CD14-positive monocyte (primary cell): ENCODE measurements around the gene MYL2. TPM values are rescaled to one million over a fixed set of nuclear protein-coding genes. Genes with fewer than 3 reads are reported as not detected.

ENCODE experiments used
- DNase-seq, 3 donors: peaks; one replicate each; pipeline ENCODE4 v3.0.0-alpha.2; 2011 to 2022
- H2AFZ ChIP-seq: 2 replicates; pipeline ENCODE4 v1.6.0; 2012; ENCODE audit warnings: mild to moderate bottlenecking, low read depth, low read length, inconsistent platforms; ENCODE audit not compliant: insufficient read depth, poor library complexity, severe bottlenecking
- H3K27ac ChIP-seq, 2 donors: 1 replicate in 1 of 2; 2 replicates in 1 of 2; pipeline ENCODE4 v1.5.1; 2012 to 2013; ENCODE audit warnings: low read length in 2 of 2, control low read depth in 1 of 2, inconsistent platforms in 1 of 2, low read depth in 1 of 2, mild to moderate bottlenecking in 1 of 2
- H3K27me3 ChIP-seq, 2 donors: one replicate each; pipeline versions ENCODE4 v1.6.0 to v1.6.1; 2011 to 2013; ENCODE audit warnings: low read length in 2 of 2; ENCODE audit not compliant: control insufficient read depth in 2 of 2, insufficient read depth in 2 of 2
- H3K36me3 ChIP-seq, 2 donors: replicated peaks in 1 of 2; 1 replicate in 1 of 2; 2 replicates in 1 of 2; pipeline versions ENCODE4 v1.5.1 to v1.6.1; 2012 to 2013; ENCODE audit warnings: low read length in 2 of 2, control low read depth in 1 of 2, inconsistent platforms in 1 of 2, mild to moderate bottlenecking in 1 of 2; ENCODE audit not compliant: insufficient read depth in 2 of 2, control insufficient read depth in 1 of 2
- H3K4me1 ChIP-seq, 2 donors: 1 replicate in 1 of 2; 2 replicates in 1 of 2; pipeline versions ENCODE4 v1.5.1 to v1.6.1; 2012 to 2013; ENCODE audit warnings: low read length in 2 of 2, control low read depth in 1 of 2, inconsistent platforms in 1 of 2, mild to moderate bottlenecking in 1 of 2, moderate library complexity in 1 of 2; ENCODE audit not compliant: insufficient read depth in 2 of 2, control insufficient read depth in 1 of 2
- H3K4me2 ChIP-seq: replicated peaks from 2 replicates; pipeline ENCODE3; 2012; ENCODE audit warnings: low read length, moderate library complexity, mild to moderate bottlenecking; ENCODE audit not compliant: poor library complexity, severe bottlenecking; ENCODE audit errors: extremely low read depth
- H3K4me3 ChIP-seq, 3 experiments: fragments of 200-600 bp in 1 of 3; sonication (generic) in 1 of 3; replicated peaks in 1 of 3; 1 replicate in 2 of 3; 2 replicates in 1 of 3; pipeline ENCODE4 v1.5.1; 2011 to 2013; ENCODE audit warnings: low read length in 3 of 3, mild to moderate bottlenecking in 3 of 3, control low read depth in 2 of 3, low read depth in 2 of 3, inconsistent platforms in 1 of 3, moderate library complexity in 1 of 3
- H3K79me2 ChIP-seq: 2 replicates; pipeline ENCODE4 v1.6.0; 2012; ENCODE audit warnings: mild to moderate bottlenecking, control low read depth, inconsistent platforms, low read length, moderate library complexity; ENCODE audit not compliant: insufficient read depth
- H3K9ac ChIP-seq: 2 replicates; pipeline ENCODE4 v1.6.0; 2017; ENCODE audit warnings: low read length, mild to moderate bottlenecking; ENCODE audit not compliant: insufficient read depth, poor library complexity, severe bottlenecking
- H3K9me3 ChIP-seq, 2 donors: replicated peaks in 1 of 2; 1 replicate in 1 of 2; 2 replicates in 1 of 2; pipeline versions ENCODE4 v1.5.1 to v1.6.1; 2012 to 2013; ENCODE audit warnings: low read length in 2 of 2, control low read depth in 1 of 2; ENCODE audit not compliant: control insufficient read depth in 1 of 2, insufficient read depth in 1 of 2
- H4K20me1 ChIP-seq: 2 replicates; pipeline ENCODE4 v1.6.0; 2012; ENCODE audit warnings: mild to moderate bottlenecking, low read length, control low read depth, moderate library complexity; ENCODE audit not compliant: insufficient read depth
- H3K27ac Mint-ChIP-seq, 7 donors: one replicate each; pipeline ENCODE4 v1.8.0; 2020; ENCODE audit warnings: mild to moderate bottlenecking in 7 of 7, mixed read lengths in 7 of 7, moderate library complexity in 6 of 7, inconsistent platforms in 2 of 7
- H3K27me3 Mint-ChIP-seq, 3 donors: one replicate each; pipeline ENCODE4 v1.8.0; 2021 to 2022; ENCODE audit warnings: low read depth in 3 of 3, mild to moderate bottlenecking in 3 of 3, mixed read lengths in 3 of 3, moderate library complexity in 3 of 3, inconsistent platforms in 1 of 3
- H3K36me3 Mint-ChIP-seq, 2 donors: one replicate each; pipeline ENCODE4 v1.8.0; 2020; ENCODE audit warnings: mixed read lengths in 2 of 2, inconsistent platforms in 1 of 2, mild to moderate bottlenecking in 1 of 2
- H3K4me1 Mint-ChIP-seq: one replicate; pipeline ENCODE4 v1.8.0; 2020; ENCODE audit warnings: mild to moderate bottlenecking, mixed read lengths
- H3K4me3 Mint-ChIP-seq, 2 donors: one replicate each; pipeline ENCODE4 v1.8.0; 2020; ENCODE audit warnings: mild to moderate bottlenecking in 2 of 2, mixed read lengths in 2 of 2, moderate library complexity in 1 of 2
- H3K9me3 Mint-ChIP-seq, 7 donors: one replicate each; pipeline ENCODE4 v1.8.0; 2020 to 2022; ENCODE audit warnings: mixed read lengths in 7 of 7, mild to moderate bottlenecking in 6 of 7, moderate library complexity in 6 of 7, inconsistent platforms in 2 of 7
- WGBS: methylation state at CpG from one replicate; pipeline ENCODE4 v1.1.5; 2013; ENCODE audit warnings: missing lambda C conversion rate; ENCODE audit not compliant: insufficient coverage; 5-methylcytosine and 5-hydroxymethylcytosine counted together
- intact Hi-C, 2 donors: fragments of 100-400 bp; cut with micrococcal nuclease; formaldehyde crosslinking; loops; one replicate each; pipeline versions ENCODE4 v1.15.0 to v1.15.1; 2023
- polyA plus RNA-seq, 3 donors: library from polyadenylated mRNA; depleted of rRNA in 1 of 3; unstranded in 2 of 3; stranded (reverse) in 1 of 3; fragments of 300-500 nt in 2 of 3; fragments of >200 nt in 1 of 3; fragmentation: Illumina TruSeq in 2 of 3; gene quantifications; 1 replicate in 2 of 3; 2 replicates in 1 of 3; pipeline ENCODE4 v1.2.3, GENCODE V29; 2012 to 2021
- TF ChIP-seq, protein P1 (sequence below): fragments of 200-600 bp; IDR thresholded peaks from one replicate; pipeline ENCODE4 v1.8.0; 2022; ENCODE audit warnings: antibody characterized with exemption, mild to moderate bottlenecking

MYL2 gene
- polyA plus RNA-seq, 3 donors, result not detected

DNA sequence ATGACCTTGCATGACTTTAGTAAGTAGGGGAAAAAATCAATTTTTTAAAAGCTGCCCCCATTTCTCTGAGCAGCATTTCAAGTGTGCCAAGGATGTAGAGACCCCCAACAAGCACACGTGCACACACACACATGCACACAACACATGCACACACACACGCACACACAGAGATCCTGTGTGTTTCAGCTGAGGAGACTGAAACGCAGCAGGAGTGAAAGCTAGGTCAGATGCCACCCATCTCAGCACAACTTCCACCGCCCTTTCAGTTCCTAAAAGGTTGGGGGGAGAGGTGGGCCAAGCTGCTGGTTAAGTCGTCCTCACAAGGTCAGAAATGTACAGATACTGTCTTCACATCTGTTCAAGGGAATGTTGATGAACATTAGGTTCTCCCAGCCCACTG lies 13.9 kb downstream of the MYL2 start:
- WGBS, result 89% methylated on average over 2 of the region's 5 CpGs
- no peak overlapping the region for H3K9ac ChIP-seq
- peaks cover 12% of the 10 kb centered on the region for H3K4me1 Mint-ChIP-seq
- H3K36me3 ChIP-seq, result no peaks in the 10 kb centered on the region
- no peaks in the 10 kb centered on the region for H3K79me2 ChIP-seq
- no peak overlapping the region for H3K4me2 ChIP-seq
- H3K9me3 Mint-ChIP-seq, result no peaks in the 10 kb centered on the region
- TF ChIP-seq, protein P1, sequence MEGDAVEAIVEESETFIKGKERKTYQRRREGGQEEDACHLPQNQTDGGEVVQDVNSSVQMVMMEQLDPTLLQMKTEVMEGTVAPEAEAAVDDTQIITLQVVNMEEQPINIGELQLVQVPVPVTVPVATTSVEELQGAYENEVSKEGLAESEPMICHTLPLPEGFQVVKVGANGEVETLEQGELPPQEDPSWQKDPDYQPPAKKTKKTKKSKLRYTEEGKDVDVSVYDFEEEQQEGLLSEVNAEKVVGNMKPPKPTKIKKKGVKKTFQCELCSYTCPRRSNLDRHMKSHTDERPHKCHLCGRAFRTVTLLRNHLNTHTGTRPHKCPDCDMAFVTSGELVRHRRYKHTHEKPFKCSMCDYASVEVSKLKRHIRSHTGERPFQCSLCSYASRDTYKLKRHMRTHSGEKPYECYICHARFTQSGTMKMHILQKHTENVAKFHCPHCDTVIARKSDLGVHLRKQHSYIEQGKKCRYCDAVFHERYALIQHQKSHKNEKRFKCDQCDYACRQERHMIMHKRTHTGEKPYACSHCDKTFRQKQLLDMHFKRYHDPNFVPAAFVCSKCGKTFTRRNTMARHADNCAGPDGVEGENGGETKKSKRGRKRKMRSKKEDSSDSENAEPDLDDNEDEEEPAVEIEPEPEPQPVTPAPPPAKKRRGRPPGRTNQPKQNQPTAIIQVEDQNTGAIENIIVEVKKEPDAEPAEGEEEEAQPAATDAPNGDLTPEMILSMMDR, result no peak
- H3K4me1 ChIP-seq, result no peaks in the 10 kb centered on the region
- no peak overlapping the region for H3K4me3 Mint-ChIP-seq
- no peaks in the 10 kb centered on the region for H3K9me3 ChIP-seq
- H3K27me3 Mint-ChIP-seq, result peaks cover 0 to 4% (median 0%) of the 10 kb centered on the region in 3 donors
- H2AFZ ChIP-seq, result no peak overlapping the region
- no peak overlapping the region for H3K4me3 ChIP-seq
- H3K27me3 ChIP-seq, result no peaks in the 10 kb centered on the region
- H3K36me3 Mint-ChIP-seq, result no peaks in the 10 kb centered on the region
- intact Hi-C loops, result no loop called here
- no peak for DNase-seq
- no peak overlapping the region for H3K27ac ChIP-seq
- no peaks in the 10 kb centered on the region for H4K20me1 ChIP-seq
- H3K27ac Mint-ChIP-seq, result no peak overlapping the region

DNA sequence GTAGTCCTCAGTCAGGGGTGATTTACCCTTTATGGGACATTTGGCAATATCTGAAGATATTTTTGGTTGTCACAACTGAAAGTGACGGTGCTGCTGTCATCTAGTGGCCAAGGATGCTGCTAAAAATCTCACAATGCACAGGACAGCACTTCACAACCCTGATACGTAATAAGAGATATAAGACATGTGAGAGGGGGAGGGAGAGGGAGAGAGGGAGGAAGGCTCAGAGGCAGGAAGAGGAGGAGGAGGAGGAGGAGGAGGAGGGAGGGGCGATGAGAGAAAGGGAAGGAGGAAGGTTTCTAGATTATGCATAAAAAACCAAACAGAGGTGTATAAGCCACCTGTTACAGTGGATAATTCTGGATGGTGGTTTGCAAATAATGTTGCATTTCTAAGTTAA lies 14.3 kb downstream of the MYL2 start:
- Histone ChIP-seq H3K27me3 (no peaks in the 10 kb centered on the region), H4K20me1 (no peaks in the 10 kb centered on the region), H3K27ac (no peak overlapping the region), H3K79me2 (no peaks in the 10 kb centered on the region), H3K36me3 (no peaks in the 10 kb centered on the region), H3K9ac (no peak overlapping the region), H2AFZ (no peak overlapping the region), H3K9me3 (no peaks in the 10 kb centered on the region), H3K4me2 (no peak overlapping the region), H3K4me3 (no peak overlapping the region), H3K4me1 (no peaks in the 10 kb centered on the region)
- no peak overlapping the region for H3K4me3 Mint-ChIP-seq
- no peak overlapping the region for H3K27ac Mint-ChIP-seq
- WGBS, result no CpG with 5 or more reads among the region's 3 CpGs
- TF ChIP-seq, protein P1, result no peak
- peaks cover 0 to 4% (median 0%) of the 10 kb centered on the region in 3 donors for H3K27me3 Mint-ChIP-seq
- intact Hi-C loops, result no loop called here
- no peaks in the 10 kb centered on the region for H3K9me3 Mint-ChIP-seq
- H3K36me3 Mint-ChIP-seq, result no peaks in the 10 kb centered on the region
- no peak for DNase-seq
- H3K4me1 Mint-ChIP-seq, result peaks cover 12% of the 10 kb centered on the region
